Measurements from ENCODE around the gene ZDHHC17. TPM values are rescaled to one million over a fixed set of nuclear protein-coding genes. Genes with fewer than 3 reads are reported as not detected.
"Not testable (repeated sequence)": the region's sequence is repeated elsewhere in the genome, so short reads cannot be mapped to it uniquely, and the experiment has no call there.

ZDHHC17 gene
- total and polyA plus RNA-seq, 7 donors, result 0.92 to 54.3 (median 38.6) TPM

- intact Hi-C loops (cut with DNase I), result no loop called here
- Histone ChIP-seq H3K4me1 (peaks cover 0 to 73% (median 50%) of the 10 kb centered on the region in 4 donors), H3K4me3 (no peak overlapping the region), H3K27me3 (no peaks in the 10 kb centered on the region), H3K36me3 (no peaks in the 10 kb centered on the region), H3K27ac (no peak overlapping the region), H3K9me3 (no peaks in the 10 kb centered on the region)
- no peak for TF ChIP-seq EP300 (IDR thresholded peaks at IDR 0.05)
- TF ChIP-seq, protein P1, sequence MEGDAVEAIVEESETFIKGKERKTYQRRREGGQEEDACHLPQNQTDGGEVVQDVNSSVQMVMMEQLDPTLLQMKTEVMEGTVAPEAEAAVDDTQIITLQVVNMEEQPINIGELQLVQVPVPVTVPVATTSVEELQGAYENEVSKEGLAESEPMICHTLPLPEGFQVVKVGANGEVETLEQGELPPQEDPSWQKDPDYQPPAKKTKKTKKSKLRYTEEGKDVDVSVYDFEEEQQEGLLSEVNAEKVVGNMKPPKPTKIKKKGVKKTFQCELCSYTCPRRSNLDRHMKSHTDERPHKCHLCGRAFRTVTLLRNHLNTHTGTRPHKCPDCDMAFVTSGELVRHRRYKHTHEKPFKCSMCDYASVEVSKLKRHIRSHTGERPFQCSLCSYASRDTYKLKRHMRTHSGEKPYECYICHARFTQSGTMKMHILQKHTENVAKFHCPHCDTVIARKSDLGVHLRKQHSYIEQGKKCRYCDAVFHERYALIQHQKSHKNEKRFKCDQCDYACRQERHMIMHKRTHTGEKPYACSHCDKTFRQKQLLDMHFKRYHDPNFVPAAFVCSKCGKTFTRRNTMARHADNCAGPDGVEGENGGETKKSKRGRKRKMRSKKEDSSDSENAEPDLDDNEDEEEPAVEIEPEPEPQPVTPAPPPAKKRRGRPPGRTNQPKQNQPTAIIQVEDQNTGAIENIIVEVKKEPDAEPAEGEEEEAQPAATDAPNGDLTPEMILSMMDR (IDR thresholded peaks at IDR 0.05), result no peak
- TF ChIP-seq POLR2AphosphoS5 (IDR thresholded peaks at IDR 0.05), result no peak
- TF ChIP-seq POLR2A (IDR thresholded peaks at IDR 0.05), result no peak
- no peak for DNase-seq
- 86 to 97% methylated on average over 5 of the region's 5 CpGs for WGBS, 2 donors
These were observed 14.4 kb downstream of the ZDHHC17 start for GRCh38 chr12:76778364-76778763.

- H3K36me3 ChIP-seq; DNase-seq; H3K4me3 ChIP-seq; intact Hi-C loops (cut with DNase I); H3K27ac ChIP-seq; H3K9me3 ChIP-seq; H3K27me3 ChIP-seq: not testable (repeated sequence)
- WGBS, 2 donors, result 92 to 93% methylated on average over 5 of the region's 5 CpGs
- H3K4me1 ChIP-seq, result peaks cover 0 to 76% (median 59%) of the 10 kb centered on the region in 4 donors
These were observed 15.4 kb downstream of the ZDHHC17 start for GRCh38 chr12:76779310-76779709.

GRCh38 chr12:76781321-76781720 is 17.4 kb downstream of the ZDHHC17 start:
- Histone ChIP-seq H3K4me3 (no peak overlapping the region), H3K9me3 (no peaks in the 10 kb centered on the region), H3K36me3 (no peaks in the 10 kb centered on the region), H3K27ac (peak overlapping the region in 1 of 4 donors; percentile 49), H3K27me3 (no peaks in the 10 kb centered on the region), H3K4me1 (peaks cover 0 to 93% (median 70%) of the 10 kb centered on the region in 4 donors)
- no peak for DNase-seq
- TF ChIP-seq EP300 (IDR thresholded peaks at IDR 0.05), result no peak
- no peak for TF ChIP-seq POLR2AphosphoS5 (IDR thresholded peaks at IDR 0.05)
- TF ChIP-seq POLR2A (IDR thresholded peaks at IDR 0.05), result no peak
- TF ChIP-seq, protein P1 (IDR thresholded peaks at IDR 0.05), result no peak
- 91 to 93% methylated on average over 3 of the region's 3 CpGs for WGBS, 2 donors
- intact Hi-C loops (cut with DNase I), result no loop called here

GRCh38 chr12:76782526-76782925 is 18.6 kb downstream of the ZDHHC17 start:
- WGBS, 2 donors, result 62 to 68% methylated on average over 2 of the region's 2 CpGs
- peaks cover 0 to 87% (median 68%) of the 10 kb centered on the region in 4 donors for H3K4me1 ChIP-seq
- intact Hi-C loops (cut with DNase I), result no loop called here
- no peaks in the 10 kb centered on the region for H3K9me3 ChIP-seq
- TF ChIP-seq POLR2A (IDR thresholded peaks at IDR 0.05), result no peak
- no peak for TF ChIP-seq POLR2AphosphoS5 (IDR thresholded peaks at IDR 0.05)
- TF ChIP-seq, protein P1 (IDR thresholded peaks at IDR 0.05), result no peak
- TF ChIP-seq EP300 (IDR thresholded peaks at IDR 0.05), result no peak
- H3K27ac ChIP-seq, result peak overlapping the region; percentile 36 to 67 (median 50)
- H3K36me3 ChIP-seq, result no peaks in the 10 kb centered on the region
- no peak overlapping the region for H3K4me3 ChIP-seq
- DNase-seq, result no peak
- H3K27me3 ChIP-seq, result no peaks in the 10 kb centered on the region

- DNase-seq, result no peak
- intact Hi-C loops (cut with DNase I), result no loop called here
- TF ChIP-seq POLR2AphosphoS5 (IDR thresholded peaks at IDR 0.05) (no peak), POLR2A (IDR thresholded peaks at IDR 0.05) (no peak), EP300 (IDR thresholded peaks at IDR 0.05) (no peak)
- TF ChIP-seq, protein P1 (IDR thresholded peaks at IDR 0.05), result no peak
- 79 to 80% methylated on average over 4 of the region's 4 CpGs for WGBS, 2 donors
- Histone ChIP-seq H3K36me3 (no peaks in the 10 kb centered on the region), H3K27ac (peak overlapping the region; percentile 33 to 67 (median 59)), H3K4me3 (no peak overlapping the region), H3K27me3 (no peaks in the 10 kb centered on the region), H3K4me1 (peaks cover 0 to 74% (median 58%) of the 10 kb centered on the region in 4 donors), H3K9me3 (no peaks in the 10 kb centered on the region)
These were observed 20.7 kb downstream of the ZDHHC17 start for GRCh38 chr12:76784600-76785051.

Measured in sigmoid colon (tissue), 7 donors.